HCT116 (cell line): ENCODE results near the gene CBY1.

Experiments used
- CTCF ChIP-seq, 3 experiments: fragments of 200-600 bp in 1 of 3; sonication (generic) in 1 of 3; IDR thresholded peaks in 2 of 3; conservative IDR thresholded peaks in 1 of 3; 2 replicates each; pipeline ENCODE4 v1.5.1; 2012 to 2017; ENCODE audit warnings: low read depth in 2 of 3, low read length in 2 of 3, antibody characterized with exemption in 1 of 3, borderline replicate concordance in 1 of 3, control low read depth in 1 of 3, mild to moderate bottlenecking in 1 of 3, mixed read lengths in 1 of 3, mixed run types in 1 of 3, moderate library complexity in 1 of 3; ENCODE audit not compliant: insufficient read depth in 1 of 3
- EZH2 ChIP-seq: fragments of 200-600 bp; sonication (generic); IDR thresholded peaks from 2 replicates; pipeline ENCODE4 v1.6.1; 2017; ENCODE audit warnings: antibody characterized with exemption, mixed run types
- MAX ChIP-seq: IDR thresholded peaks from 2 replicates; pipeline ENCODE4 v1.6.1; 2012
- SP1 ChIP-seq: IDR thresholded peaks from 2 replicates; pipeline ENCODE4 v1.6.1; 2012; ENCODE audit warnings: low read depth

- TF ChIP-seq SP1 (no peak), MAX (no peak), EZH2 (no peak), CTCF (IDR thresholded peaks at IDR 0.05 in 2 of 3, conservative IDR thresholded peaks at IDR 0.05 in 1 of 3; ENCODE audit: borderline replicate concordance in 1 of 3, insufficient read depth in 1 of 3, low read depth in 2 of 3, low read length in 2 of 3) (no peak)
These were observed 38.2 kb upstream of the CBY1 start for GRCh38 chr22:38618258-38618657.
